Activated naive CD4-positive, alpha-beta T cell treated with anti-CD3 and anti-CD28 coated beads, Interleukin-2, amount 50 U/mL, for 24 hours (primary cell): Measurements from ENCODE around the gene IL1RAPL1.

Source experiments
- H3K27ac Mint-ChIP-seq: one replicate; pipeline ENCODE4 v1.8.0; 2021; ENCODE audit warnings: mild to moderate bottlenecking, mixed read lengths
- H3K27me3 Mint-ChIP-seq: one replicate; pipeline ENCODE4 v1.8.0; 2021; ENCODE audit warnings: mixed read lengths
- H3K36me3 Mint-ChIP-seq: one replicate; pipeline ENCODE4 v1.8.0; 2021; ENCODE audit warnings: mixed read lengths
- H3K4me1 Mint-ChIP-seq: one replicate; pipeline ENCODE4 v1.8.0; 2021; ENCODE audit warnings: mixed read lengths
- H3K4me3 Mint-ChIP-seq: one replicate; pipeline ENCODE4 v1.8.0; 2021; ENCODE audit warnings: mild to moderate bottlenecking, mixed read lengths
- H3K9me3 Mint-ChIP-seq: one replicate; pipeline ENCODE4 v1.8.0; 2021; ENCODE audit warnings: mixed read lengths

The IL1RAPL1 gene

GRCh38 chrX:29797156-29797555, 1209.9 kb downstream of the IL1RAPL1 start:
- no peaks in the 10 kb centered on the region for H3K4me1 Mint-ChIP-seq

DNA sequence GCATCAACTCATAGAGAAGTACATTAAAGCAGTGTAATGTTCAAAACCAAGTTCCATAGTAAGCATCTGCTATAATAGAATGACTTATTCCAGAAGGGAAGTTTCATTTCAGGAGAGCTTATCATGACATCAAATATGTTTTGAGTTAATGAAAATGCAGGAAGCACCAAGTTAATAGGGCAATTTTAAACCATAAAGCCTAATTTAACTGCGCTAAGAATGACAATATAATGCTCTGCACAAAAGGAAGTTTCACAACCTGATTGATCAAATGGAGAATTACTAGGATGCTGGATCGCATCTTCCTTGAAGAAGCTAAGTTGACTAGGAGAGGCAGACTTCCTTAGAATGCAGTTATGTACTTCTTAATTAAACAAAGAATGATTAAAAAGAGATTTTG, 1211.2 kb downstream of the IL1RAPL1 start:
- no peak overlapping the region for H3K27ac Mint-ChIP-seq
- H3K36me3 Mint-ChIP-seq, result no peaks in the 10 kb centered on the region
- no peak overlapping the region for H3K4me3 Mint-ChIP-seq
- H3K4me1 Mint-ChIP-seq, result no peaks in the 10 kb centered on the region
- H3K27me3 Mint-ChIP-seq, result no peaks in the 10 kb centered on the region
- no peaks in the 10 kb centered on the region for H3K9me3 Mint-ChIP-seq

More at GRCh38 chrX:29797156-29797555, 1209.9 kb downstream of the IL1RAPL1 start:
- H3K27ac Mint-ChIP-seq, result no peak overlapping the region
- H3K27me3 Mint-ChIP-seq, result no peaks in the 10 kb centered on the region
- H3K4me3 Mint-ChIP-seq, result no peak overlapping the region
- no peaks in the 10 kb centered on the region for H3K9me3 Mint-ChIP-seq
- no peaks in the 10 kb centered on the region for H3K36me3 Mint-ChIP-seq

DNA sequence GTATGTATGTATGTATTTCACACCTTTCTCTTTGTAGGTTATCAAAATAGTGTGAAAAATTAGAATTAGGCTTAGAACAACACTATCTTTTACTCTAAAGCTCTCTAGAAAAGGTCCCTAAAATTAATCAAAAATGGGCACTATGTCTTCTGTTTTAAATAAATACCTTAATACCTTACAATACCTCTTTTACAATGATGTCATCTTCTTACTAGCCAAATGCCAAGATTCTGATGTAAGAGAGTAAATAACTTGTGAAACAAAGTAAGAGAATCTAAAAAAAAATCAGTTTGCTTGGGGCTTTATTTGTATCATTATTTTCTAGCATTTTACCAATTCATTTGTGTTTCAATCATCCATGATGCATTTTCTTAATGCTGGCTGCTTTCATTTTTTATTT, 1225.9 kb downstream of the IL1RAPL1 start:
- no peaks in the 10 kb centered on the region for H3K27me3 Mint-ChIP-seq
- H3K27ac Mint-ChIP-seq, result no peak overlapping the region
- no peaks in the 10 kb centered on the region for H3K36me3 Mint-ChIP-seq
- H3K4me3 Mint-ChIP-seq, result no peak overlapping the region
- H3K4me1 Mint-ChIP-seq, result no peaks in the 10 kb centered on the region
- H3K9me3 Mint-ChIP-seq, result no peaks in the 10 kb centered on the region

GRCh38 chrX:29824176-29824906, 1237.1 kb downstream of the IL1RAPL1 start:
- Mint-ChIP-seq H3K4me1 (no peaks in the 10 kb centered on the region), H3K4me3 (no peak overlapping the region), H3K27ac (no peak overlapping the region), H3K36me3 (no peaks in the 10 kb centered on the region), H3K27me3 (no peaks in the 10 kb centered on the region), H3K9me3 (no peaks in the 10 kb centered on the region)

DNA sequence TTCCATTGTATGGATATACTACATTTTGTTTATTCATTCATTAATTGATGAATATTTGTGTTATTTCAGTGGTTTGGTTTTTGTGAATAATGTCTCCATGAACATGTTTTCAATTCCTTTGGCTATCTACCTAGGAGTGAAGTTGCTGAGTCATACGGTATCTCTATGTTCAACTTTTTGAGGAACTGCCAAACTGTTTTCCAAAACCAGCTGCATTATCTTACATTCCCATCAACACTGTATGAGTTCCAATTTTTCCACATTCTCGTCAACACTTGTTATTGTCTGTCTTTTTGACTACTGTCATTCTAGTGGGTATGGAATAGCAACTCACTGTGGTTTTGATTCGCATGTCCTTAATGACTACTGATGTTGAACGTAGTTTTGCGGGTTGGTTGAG, 1239.5 kb downstream of the IL1RAPL1 start:
- Mint-ChIP-seq H3K36me3 (no peaks in the 10 kb centered on the region), H3K27ac (no peak overlapping the region), H3K4me3 (no peak overlapping the region), H3K4me1 (no peaks in the 10 kb centered on the region), H3K27me3 (no peaks in the 10 kb centered on the region), H3K9me3 (no peaks in the 10 kb centered on the region)

DNA sequence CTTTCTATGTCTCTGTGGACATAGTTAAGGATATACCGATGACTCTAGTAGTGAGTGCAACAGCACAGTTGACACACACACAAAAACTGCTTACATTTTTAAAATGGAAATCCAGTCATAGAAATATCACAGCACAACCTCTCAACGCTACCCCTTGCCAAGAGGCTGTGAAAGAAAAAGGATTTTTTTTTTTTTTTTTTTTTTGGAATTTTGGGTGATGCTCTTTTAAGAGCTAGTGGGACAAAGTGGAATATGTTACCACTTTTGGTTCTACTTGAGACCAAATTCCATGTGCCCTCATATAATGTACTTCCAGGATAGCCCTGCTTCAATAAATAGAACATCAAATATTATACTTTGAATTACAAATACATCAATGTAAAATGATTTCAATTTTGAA, 1247.1 kb downstream of the IL1RAPL1 start:
- Mint-ChIP-seq H3K27me3 (no peaks in the 10 kb centered on the region), H3K4me1 (no peaks in the 10 kb centered on the region), H3K9me3 (no peaks in the 10 kb centered on the region), H3K27ac (no peak overlapping the region), H3K4me3 (no peak overlapping the region), H3K36me3 (no peaks in the 10 kb centered on the region)

GRCh38 chrX:29834764-29835163, 1247.5 kb downstream of the IL1RAPL1 start:
- no peaks in the 10 kb centered on the region for H3K36me3 Mint-ChIP-seq
- H3K27me3 Mint-ChIP-seq, result no peaks in the 10 kb centered on the region
- H3K4me1 Mint-ChIP-seq, result no peaks in the 10 kb centered on the region
- no peak overlapping the region for H3K27ac Mint-ChIP-seq
- no peak overlapping the region for H3K4me3 Mint-ChIP-seq
- no peaks in the 10 kb centered on the region for H3K9me3 Mint-ChIP-seq

DNA sequence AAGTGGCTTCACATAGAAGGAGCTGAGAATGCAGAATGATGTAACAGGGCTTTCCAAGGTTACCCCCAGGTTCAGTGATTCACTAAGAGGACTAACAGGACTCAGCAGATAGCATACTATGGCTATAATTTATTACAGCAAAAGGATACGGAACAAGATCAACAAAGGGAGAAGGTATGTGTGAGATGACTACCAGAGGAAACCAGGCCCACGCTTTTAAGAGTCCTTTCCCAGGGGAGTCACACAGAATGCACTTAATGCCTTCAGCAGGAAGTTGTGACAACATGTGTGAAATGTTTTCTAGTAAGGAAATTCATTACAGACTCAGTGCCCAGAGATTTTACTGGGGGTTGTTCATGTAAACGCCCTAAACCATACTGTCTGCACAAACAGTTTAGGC, 1254.5 kb downstream of the IL1RAPL1 start:
- Mint-ChIP-seq H3K27ac (no peak overlapping the region), H3K27me3 (no peaks in the 10 kb centered on the region), H3K4me3 (no peak overlapping the region), H3K36me3 (no peaks in the 10 kb centered on the region), H3K9me3 (no peaks in the 10 kb centered on the region), H3K4me1 (no peaks in the 10 kb centered on the region)

DNA sequence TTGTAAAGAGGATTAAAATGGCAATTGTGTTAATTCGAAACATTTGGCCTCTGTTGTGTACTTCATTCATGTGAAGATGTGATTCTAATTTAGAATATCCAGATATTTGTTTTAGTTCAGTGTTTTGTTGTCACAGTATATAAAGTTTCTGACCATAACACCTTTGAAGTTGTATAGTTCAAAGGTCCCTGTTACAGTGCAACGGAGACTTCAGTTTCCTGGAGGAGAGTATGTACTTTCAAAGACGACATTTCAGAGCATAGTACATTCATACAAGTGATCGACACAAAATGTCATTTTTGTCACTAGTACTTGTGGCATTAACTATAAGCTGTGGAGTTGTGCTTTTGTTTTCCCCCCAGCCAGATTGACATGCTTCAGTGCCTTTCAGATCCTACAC, 1255.3 kb downstream of the IL1RAPL1 start:
- Mint-ChIP-seq H3K36me3 (no peaks in the 10 kb centered on the region), H3K27ac (no peak overlapping the region), H3K27me3 (no peaks in the 10 kb centered on the region), H3K4me1 (no peaks in the 10 kb centered on the region), H3K4me3 (no peak overlapping the region), H3K9me3 (no peaks in the 10 kb centered on the region)

DNA sequence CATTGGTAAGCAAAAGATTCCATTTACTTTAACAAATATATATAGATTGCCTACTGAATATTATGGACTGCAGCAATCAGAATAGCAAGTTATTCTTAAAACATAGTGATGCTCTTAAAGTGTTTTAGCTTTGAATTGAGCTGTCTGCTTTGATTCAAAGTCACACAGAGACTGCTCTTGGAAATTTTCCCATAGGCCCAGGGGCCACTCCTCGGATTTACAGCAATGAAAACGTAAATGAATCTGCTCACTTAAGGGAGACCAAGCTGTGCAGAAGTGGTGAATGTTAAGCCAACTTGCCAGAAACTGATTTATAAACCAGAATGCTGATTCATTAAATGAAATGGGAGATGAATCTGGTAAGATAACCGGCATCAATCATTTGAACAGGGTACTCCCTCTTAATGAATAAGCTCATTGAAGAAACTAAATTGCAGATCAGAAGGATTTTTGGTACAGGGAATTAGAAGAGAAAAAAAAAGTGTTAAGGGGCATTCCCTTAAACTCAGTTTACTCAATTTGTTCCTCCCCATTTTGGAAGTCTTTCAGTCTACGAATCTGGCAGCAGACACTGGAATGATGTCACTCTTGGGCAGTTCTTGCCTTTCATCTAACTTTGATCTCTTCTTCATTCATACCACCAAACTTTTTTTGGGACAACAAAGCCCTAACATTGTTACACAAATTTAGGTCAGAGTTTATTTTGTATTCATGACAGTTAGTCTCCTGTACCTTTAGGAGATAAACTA, 1264.8 kb downstream of the IL1RAPL1 start:
- no peaks in the 10 kb centered on the region for H3K4me1 Mint-ChIP-seq
- H3K9me3 Mint-ChIP-seq, result peaks cover 4% of the 10 kb centered on the region
- no peaks in the 10 kb centered on the region for H3K36me3 Mint-ChIP-seq
- H3K27ac Mint-ChIP-seq, result no peak overlapping the region
- no peaks in the 10 kb centered on the region for H3K27me3 Mint-ChIP-seq
- no peak overlapping the region for H3K4me3 Mint-ChIP-seq

DNA sequence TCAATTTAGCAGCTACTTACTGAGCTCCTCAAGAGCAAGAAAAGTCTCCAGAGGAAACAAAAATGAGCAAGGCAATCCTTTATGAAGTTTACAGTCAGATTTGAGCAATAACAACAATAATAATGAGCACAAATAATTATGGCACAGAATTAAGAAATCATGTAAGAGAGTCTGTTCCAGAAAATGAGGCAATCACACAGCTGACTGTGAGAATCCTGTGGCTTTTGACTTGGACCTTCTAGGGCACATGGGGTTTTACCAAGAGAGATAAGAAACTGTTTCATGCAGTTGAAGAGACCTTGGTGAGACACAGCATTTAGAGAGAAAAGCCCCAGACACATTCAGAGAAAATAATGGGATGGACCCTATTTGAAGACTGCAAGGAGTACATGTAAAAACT, 1265.5 kb downstream of the IL1RAPL1 start:
- Mint-ChIP-seq H3K4me3 (no peak overlapping the region), H3K27ac (no peak overlapping the region), H3K36me3 (no peaks in the 10 kb centered on the region), H3K4me1 (no peaks in the 10 kb centered on the region), H3K27me3 (no peaks in the 10 kb centered on the region), H3K9me3 (peaks cover 4% of the 10 kb centered on the region)

- Mint-ChIP-seq H3K4me1 (no peaks in the 10 kb centered on the region), H3K27me3 (no peaks in the 10 kb centered on the region), H3K9me3 (no peaks in the 10 kb centered on the region), H3K36me3 (no peaks in the 10 kb centered on the region), H3K4me3 (no peak overlapping the region), H3K27ac (no peak overlapping the region)
Observed at GRCh38 chrX:29858714-29859113, 1271.5 kb downstream of the IL1RAPL1 start.

- no peak overlapping the region for H3K4me3 Mint-ChIP-seq
- no peaks in the 10 kb centered on the region for H3K4me1 Mint-ChIP-seq
- H3K27me3 Mint-ChIP-seq, result no peaks in the 10 kb centered on the region
- no peaks in the 10 kb centered on the region for H3K9me3 Mint-ChIP-seq
- H3K27ac Mint-ChIP-seq, result no peak overlapping the region
- H3K36me3 Mint-ChIP-seq, result no peaks in the 10 kb centered on the region
Observed at GRCh38 chrX:29862126-29862677, 1275.0 kb downstream of the IL1RAPL1 start.

DNA sequence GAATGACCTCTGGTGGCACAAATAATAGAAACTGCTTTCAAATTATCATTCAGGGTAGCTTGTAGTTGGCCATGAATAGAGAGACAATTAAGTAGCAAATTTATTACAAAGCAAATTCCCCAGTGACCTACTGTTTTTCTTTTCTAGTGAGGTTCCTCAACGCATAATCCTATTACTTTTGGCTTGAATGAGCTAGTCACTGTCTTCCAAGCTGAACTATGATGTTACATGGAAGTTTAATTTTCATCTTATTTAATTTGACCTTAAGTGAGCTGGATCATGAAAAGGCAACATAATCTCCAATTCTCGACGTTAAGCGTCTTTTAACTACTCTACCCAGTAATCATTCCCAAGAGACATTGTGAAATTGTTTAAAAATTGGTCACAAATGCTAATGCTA, 1280.7 kb downstream of the IL1RAPL1 start:
- Mint-ChIP-seq H3K27me3 (no peaks in the 10 kb centered on the region), H3K9me3 (no peaks in the 10 kb centered on the region), H3K27ac (no peak overlapping the region), H3K4me1 (no peaks in the 10 kb centered on the region), H3K4me3 (no peak overlapping the region), H3K36me3 (no peaks in the 10 kb centered on the region)

DNA sequence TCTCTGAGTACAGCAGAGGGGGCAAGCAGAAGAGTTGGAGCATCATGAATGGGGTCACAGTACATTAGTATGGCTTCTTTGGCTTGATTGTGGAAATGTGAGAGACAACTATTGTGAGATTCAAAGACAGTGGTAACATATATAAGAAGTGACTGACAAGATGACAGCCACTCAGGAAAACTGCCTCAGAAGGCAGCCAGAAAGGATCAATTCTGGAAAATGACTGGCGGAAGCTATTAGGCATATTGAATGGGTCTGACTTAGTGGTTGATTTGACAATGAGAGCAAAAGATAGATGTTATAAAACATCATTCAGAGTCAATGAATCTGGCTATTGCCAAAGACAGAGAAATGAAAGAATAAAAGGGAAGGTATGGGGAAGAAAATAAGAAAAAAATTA, 1282.6 kb downstream of the IL1RAPL1 start:
- Mint-ChIP-seq H3K4me1 (no peaks in the 10 kb centered on the region), H3K27ac (no peak overlapping the region), H3K9me3 (no peaks in the 10 kb centered on the region), H3K36me3 (no peaks in the 10 kb centered on the region), H3K27me3 (no peaks in the 10 kb centered on the region), H3K4me3 (no peak overlapping the region)

DNA sequence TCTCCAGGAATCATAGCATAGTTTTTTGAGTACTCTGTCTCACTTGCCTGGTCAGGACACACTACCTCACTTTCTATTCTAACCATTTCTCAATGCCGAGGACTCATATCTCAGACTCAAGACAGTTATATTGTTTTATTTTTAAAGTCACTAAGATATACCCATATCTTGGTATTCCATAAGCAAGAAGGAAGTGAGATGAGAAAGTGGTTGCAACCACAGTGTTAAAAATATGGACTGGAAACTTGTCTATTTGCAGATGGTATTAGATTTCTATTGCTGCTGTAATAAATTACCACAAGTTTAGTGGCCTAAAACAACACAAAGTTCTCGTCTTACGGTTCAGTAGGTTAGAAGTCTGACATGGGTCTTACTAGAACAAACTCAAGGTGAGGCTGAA, 1283.4 kb downstream of the IL1RAPL1 start:
- Mint-ChIP-seq H3K4me3 (no peak overlapping the region), H3K9me3 (no peaks in the 10 kb centered on the region), H3K27me3 (no peaks in the 10 kb centered on the region), H3K27ac (no peak overlapping the region), H3K36me3 (no peaks in the 10 kb centered on the region), H3K4me1 (no peaks in the 10 kb centered on the region)
